22Rv1 (cell line): ENCODE measurements around the gene ZNF618.

Experiments used
- H3K27ac ChIP-seq: fragments of 450-650 bp; 2 replicates; pipeline ENCODE4 v1.5.1; 2017
- ZFX ChIP-seq: fragments of 450-650 bp; IDR thresholded peaks from 2 replicates; pipeline ENCODE4 v1.6.1; 2017; ENCODE audit warnings: antibody characterized with exemption, borderline replicate concordance
- TF ChIP-seq, protein P1 (sequence below): fragments of 450-650 bp; IDR thresholded peaks from 2 replicates; pipeline ENCODE4 v1.5.1; 2017; ENCODE audit warnings: mild to moderate bottlenecking

The ZNF618 gene

DNA sequence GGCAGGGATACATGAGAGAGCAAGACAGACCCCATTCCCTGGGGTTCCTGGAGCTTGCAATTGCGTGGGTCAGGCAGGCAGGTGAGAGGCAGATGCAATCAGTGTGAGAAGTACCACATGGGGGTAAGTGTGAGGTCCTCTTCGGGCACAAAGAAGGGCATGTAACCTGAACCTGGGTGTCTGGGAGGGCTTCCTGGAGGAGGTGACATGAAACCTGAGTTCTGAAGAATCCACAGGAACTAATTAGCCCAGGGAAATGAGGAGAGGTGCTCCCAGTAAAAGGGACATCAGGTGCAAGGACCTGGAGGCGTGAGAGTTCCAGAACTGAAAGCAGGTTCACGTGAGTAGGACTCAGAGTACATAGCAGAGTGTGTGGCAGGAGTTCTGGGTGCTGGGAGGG lies 199.5 kb downstream of the ZNF618 start:
- TF ChIP-seq, protein P1, sequence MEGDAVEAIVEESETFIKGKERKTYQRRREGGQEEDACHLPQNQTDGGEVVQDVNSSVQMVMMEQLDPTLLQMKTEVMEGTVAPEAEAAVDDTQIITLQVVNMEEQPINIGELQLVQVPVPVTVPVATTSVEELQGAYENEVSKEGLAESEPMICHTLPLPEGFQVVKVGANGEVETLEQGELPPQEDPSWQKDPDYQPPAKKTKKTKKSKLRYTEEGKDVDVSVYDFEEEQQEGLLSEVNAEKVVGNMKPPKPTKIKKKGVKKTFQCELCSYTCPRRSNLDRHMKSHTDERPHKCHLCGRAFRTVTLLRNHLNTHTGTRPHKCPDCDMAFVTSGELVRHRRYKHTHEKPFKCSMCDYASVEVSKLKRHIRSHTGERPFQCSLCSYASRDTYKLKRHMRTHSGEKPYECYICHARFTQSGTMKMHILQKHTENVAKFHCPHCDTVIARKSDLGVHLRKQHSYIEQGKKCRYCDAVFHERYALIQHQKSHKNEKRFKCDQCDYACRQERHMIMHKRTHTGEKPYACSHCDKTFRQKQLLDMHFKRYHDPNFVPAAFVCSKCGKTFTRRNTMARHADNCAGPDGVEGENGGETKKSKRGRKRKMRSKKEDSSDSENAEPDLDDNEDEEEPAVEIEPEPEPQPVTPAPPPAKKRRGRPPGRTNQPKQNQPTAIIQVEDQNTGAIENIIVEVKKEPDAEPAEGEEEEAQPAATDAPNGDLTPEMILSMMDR, result no peak
- no peak for TF ChIP-seq ZFX
- peak overlapping the region; percentile 49 for H3K27ac ChIP-seq

DNA sequence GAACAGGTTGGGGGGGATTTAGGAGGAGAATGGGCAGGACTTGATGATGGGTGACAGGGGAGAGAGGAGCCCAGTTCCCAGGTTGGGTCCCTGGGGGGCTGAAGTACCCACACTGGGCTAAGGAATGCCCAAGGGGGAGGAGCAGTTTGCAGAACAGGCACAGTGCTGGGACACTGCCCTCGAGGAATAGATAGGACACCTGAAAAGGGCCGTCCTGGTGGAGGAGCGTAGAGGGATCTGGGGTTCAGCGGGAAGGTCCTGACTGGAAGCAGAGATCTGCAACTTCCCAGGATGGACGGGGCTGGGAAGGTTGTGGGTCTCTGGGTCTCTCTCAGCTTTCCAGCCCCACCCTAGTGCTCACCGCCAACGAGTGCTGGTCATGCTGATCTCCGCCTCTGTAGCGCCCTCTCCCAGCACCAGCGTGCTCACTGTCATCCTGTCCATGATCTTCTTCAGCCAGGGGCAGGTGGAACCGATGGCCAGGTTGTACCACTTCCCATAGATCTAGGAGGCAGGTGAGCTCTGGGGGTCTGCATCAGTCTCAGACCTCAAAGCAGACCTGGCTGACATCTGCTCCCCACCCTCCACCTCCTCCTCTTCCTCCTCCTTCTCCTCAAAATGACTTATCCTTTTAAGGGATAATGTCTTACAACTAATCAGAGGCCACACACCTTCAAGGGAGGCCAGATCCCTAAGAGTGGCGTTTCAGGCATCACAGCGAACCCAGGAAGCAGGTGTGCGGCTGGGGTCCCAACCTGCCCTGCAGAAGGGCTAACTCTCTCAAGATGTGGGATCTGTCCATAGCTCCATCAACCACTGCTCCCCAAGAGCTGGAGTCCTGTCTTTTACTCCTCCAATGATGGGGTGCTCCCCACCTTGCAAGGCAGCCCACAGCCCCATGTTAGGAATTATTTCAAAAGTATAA lies 200.4 kb downstream of the ZNF618 start:
- TF ChIP-seq, protein P1, result 0 out of 2 replicates have a peak, but pooled peaks have one; percentile 6
- TF ChIP-seq ZFX, result no peak
- peak overlapping the region; percentile 100 for H3K27ac ChIP-seq

DNA sequence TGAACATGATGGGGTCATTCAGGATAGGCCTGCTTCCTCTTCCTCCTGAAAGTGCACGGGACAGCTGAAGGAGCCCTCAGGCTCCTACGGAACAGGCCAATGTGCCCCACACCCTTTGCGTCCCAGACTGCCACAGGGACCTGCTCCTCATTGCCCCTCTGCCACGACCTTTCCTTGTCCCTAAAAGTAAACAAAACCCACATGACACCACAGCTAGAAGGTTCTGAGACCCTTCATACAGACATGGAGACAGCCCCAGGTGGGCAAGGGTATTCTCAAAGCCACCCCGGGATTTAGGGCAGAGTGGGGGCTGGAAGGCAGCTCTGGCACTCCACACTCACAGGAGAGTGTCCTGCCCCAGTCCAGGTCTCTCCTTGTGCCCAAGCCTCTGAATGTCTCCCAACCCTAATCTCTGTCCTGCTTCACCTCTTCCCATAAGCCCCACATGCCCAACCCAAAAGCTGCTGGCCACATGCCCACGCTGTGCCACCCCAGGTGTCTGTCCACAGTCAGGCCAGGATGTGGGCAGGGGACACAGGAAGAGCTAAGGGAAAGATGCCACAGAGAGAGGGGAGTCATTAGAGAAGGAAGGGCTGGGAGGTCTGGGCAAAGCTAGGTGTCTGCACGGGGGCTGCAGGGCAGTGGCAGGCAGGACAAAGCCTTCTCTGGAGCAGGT lies 201.2 kb downstream of the ZNF618 start:
- TF ChIP-seq ZFX, result no peak
- TF ChIP-seq, protein P1, result no peak
- peak overlapping the region; percentile 100 for H3K27ac ChIP-seq

DNA sequence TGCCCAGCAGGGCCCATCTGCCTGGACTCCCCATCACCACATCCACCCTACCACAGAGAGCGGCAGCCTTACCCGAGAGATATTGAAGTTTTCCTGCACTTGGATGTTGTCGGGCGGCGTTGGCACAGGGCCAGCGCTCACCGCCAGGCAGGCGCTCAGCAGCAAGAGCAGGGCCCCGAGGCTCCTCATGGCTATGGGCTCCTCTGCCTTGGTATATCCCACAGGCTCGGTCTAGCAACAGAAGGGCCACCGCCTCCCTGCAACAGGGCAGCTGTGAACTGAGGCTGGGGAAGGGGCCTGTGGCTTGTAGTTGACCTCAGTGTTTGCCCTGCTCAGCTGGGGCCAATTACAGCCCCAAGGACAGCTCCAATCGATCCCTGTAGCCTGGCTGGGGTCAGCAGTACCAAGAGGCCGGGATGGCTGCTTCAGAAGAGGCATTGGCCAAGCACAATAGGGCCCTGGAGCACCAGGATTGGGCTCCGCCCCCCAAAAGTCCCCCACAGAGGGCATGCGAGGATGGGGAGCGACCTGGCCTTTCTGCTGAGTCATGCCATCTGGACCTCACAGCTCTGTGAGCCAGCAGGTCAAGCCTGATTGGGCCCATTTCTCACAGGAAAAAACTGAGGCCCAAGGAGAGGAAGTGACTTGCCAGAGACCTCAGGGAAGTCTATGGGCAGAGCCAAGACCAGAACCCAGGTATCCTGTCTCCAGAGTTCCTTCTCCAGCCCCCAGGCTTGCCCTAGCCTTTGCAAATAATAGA lies 202.1 kb downstream of the ZNF618 start, which contains the start of gene AMBP:
TSS of gene AMBP (minus strand) at position 280 of the 760 bp plus-strand sequence. CDS start at position 189, 91 bp downstream.
- peak within 1 kb of the TSS; percentile 100 for H3K27ac ChIP-seq
- TF ChIP-seq, protein P1, result no peak
- no peak for TF ChIP-seq ZFX

DNA sequence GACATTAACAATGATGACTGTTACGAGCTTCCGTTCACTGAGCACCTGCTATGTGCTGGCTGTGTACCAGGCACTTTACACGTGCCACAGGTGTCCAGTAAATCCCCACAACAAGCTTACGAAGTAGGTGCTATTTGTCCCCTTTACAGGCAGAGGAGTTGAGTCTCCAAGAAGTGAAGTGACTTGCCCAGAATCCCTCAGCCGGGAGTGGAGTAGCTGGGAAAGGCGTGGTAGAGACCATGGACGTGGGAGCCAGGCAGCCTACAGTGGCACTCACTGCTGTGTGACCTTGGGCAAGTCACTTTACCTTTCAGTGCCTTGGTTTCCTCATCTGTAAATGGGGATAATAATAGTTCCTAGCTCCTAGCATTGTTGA lies 202.7 kb downstream of the ZNF618 start:
- peak overlapping the region; percentile 100 for H3K27ac ChIP-seq
- TF ChIP-seq ZFX, result no peak
- TF ChIP-seq, protein P1, result no peak

DNA sequence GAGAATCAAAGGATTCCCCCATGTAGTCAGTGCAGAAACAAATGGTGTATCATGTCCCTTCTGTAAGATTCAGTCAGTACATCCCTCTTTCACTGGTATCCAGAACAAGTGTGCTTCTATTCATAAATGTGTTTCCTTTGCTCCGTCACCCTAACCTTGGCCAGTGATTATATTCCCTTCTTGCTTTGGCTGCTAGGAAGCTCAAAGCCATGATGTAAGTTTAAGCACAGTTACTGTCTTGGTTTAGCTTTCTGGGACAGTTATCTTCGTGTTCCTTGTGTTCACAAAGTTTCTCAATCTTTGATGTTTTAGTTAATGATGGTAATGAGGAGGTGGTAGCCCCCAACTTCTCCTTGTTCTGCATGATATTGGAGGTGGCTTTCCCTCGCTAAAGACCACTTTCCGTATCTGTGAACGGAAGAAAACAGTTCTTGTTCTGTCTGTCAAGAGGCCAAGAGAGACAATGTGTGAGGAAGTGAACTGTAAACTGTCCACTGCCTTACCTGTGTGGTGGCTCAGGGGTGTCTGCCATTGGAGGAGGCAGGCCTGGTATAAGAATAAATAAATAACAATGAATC lies 204.2 kb downstream of the ZNF618 start:
- no peak for TF ChIP-seq ZFX
- TF ChIP-seq, protein P1, result no peak
- peak overlapping the region; percentile 100 for H3K27ac ChIP-seq
